Activated CD8-positive, alpha-beta memory T cell treated with anti-CD3 and anti-CD28 coated beads, Interleukin-2, amount 10 ng/mL, durations not matched to agents 7 days and 5 days (primary cell): ENCODE data around the gene HES4. TPM values are rescaled to one million over a fixed set of nuclear protein-coding genes. Genes with fewer than 3 reads are reported as not detected.
"Not testable (repeated sequence)": the region's sequence is repeated elsewhere in the genome, so short reads cannot be mapped to it uniquely, and the experiment has no call there.

Source experiments
- ATAC-seq: fragments of 150-1000 bp; cut with Tn5 transposase; one replicate; pipeline ENCODE4 v1.10.0; 2021; ENCODE audit warnings: moderate library complexity
- CTCF ChIA-PET: fragments of 350-600 bp; sonication (Branson Sonifier 250); formaldehyde crosslinking; loops from one replicate; lab custom pipeline; 2021; ENCODE audit warnings: antibody characterized with exemption; lab: Charles Lee
- DNase-seq: peaks from one replicate; pipeline ENCODE4 v3.0.0-alpha.2; 2020
- H3K27ac Mint-ChIP-seq: one replicate; pipeline ENCODE4 v1.8.0; 2021; ENCODE audit warnings: mild to moderate bottlenecking, mixed read lengths
- H3K27me3 Mint-ChIP-seq: one replicate; pipeline ENCODE4 v1.8.0; 2021; ENCODE audit warnings: mixed read lengths
- H3K36me3 Mint-ChIP-seq: one replicate; pipeline ENCODE4 v1.8.0; 2021; ENCODE audit warnings: mild to moderate bottlenecking, mixed read lengths
- H3K4me1 Mint-ChIP-seq: one replicate; pipeline ENCODE4 v1.8.0; 2021; ENCODE audit warnings: mixed read lengths
- H3K4me3 Mint-ChIP-seq: one replicate; pipeline ENCODE4 v1.8.0; 2021; ENCODE audit warnings: mild to moderate bottlenecking, moderate library complexity, mixed read lengths
- H3K9me3 Mint-ChIP-seq: one replicate; pipeline ENCODE4 v1.8.0; 2022; ENCODE audit warnings: low read depth, mixed read lengths
- total RNA-seq, 2 experiments: library from RNA; stranded (reverse); gene quantifications; one replicate each; pipeline ENCODE4 v1.2.3, GENCODE V29; 2021

HES4 gene
- total RNA-seq, 2 experiments from 2014 or later, result 0.61 to 1.6 TPM

DNA sequence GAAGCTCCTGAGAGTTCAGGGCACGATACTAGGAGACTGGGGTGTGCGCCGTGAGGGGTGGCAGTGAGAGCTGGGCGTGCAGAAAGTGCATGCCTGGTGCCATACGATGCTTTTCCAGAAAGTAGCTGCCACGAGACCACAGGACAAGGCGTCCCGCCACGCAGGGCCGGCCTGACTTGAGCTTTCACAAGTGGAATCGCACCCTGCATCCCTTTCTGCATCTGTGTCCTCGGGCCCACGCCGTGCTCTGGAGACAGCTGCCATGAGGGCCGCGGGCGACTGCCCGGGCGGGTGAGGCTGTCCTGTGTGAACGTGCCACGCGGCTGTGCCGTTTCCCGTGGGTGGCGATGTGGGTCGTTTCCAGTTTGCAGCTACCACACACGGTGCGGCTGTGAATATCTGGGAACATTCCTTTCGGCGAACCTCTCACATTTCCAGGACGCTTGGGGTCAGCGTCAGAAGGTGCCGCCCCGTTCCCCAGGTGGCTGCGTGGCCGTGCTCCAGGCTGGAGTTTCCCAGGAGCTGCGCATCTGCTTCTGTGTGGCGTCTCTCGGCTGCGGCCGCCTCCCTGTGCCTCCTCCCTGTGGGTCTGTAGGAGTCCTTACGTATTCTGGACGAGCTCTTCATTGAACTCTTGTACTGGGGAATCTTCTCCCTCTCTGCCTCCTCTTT lies 17.0 kb downstream of the HES4 start:
- no peak for ATAC-seq
- Mint-ChIP-seq H3K36me3 (no peaks in the 10 kb centered on the region), H3K27ac (no peak overlapping the region), H3K4me1 (peaks cover 3% of the 10 kb centered on the region), H3K9me3 (no peaks in the 10 kb centered on the region), H3K4me3 (no peak overlapping the region), H3K27me3 (peaks cover 33% of the 10 kb centered on the region)
- CTCF ChIA-PET, result interaction anchor here (0.9 to 6.9 kb wide), 14 partner anchors 9 to 139 kb away, joined by 3 to 73 read pairs (median 7); partner anchors contain the start of genes AGRN, HES4, ISG15 and PLEKHN1
- no peak for DNase-seq

DNA sequence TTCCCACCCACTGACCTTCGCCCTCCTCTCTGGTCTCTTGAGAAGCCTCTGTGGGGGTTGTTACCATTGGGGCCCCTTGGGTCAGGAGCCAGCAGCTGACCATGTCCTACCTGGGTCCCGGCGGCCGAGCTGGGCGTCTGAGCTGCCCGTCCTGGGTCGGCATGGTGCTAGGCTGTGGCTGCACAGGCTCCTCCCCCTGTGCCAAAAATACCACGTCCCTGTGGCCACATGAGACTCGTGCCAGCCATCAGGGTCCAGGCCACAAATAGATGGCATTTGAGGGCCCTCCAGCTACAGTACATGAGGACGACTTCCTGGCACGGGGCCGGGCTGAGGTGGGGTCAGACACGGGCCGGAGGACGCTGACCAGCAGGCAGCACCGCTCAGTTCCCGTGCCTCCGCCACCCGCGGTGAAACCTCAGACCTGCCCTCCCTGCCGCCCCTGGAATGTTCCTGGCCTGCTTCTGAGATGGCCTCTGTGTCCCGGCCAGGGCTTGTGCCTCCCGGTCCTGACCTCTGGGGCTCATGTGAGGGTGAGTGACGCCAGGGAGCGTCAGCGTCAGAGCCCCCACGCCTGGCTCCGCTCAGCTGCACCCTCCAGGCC lies 17.8 kb downstream of the HES4 start, which contains the start of gene PERM1:
PERM1 (minus strand) TSS at position 139 of the 604 bp plus-strand sequence. CDS start 1,064 bp downstream, outside the sequence.
- no peaks in the 10 kb centered on the region for H3K36me3 Mint-ChIP-seq
- peaks cover 30% of the 10 kb centered on the region for H3K27me3 Mint-ChIP-seq
- H3K4me3 Mint-ChIP-seq, result no peak within 1 kb of the TSS
- ATAC-seq, result no peak
- CTCF ChIA-PET, result interaction anchor here (1.0 to 6.9 kb wide), 8 partner anchors 13 to 82 kb away, joined by 3 to 73 read pairs (median 8); partner anchors contain the start of genes AGRN, HES4 and ISG15
- H3K9me3 Mint-ChIP-seq, result no peaks in the 10 kb centered on the region
- peaks cover 3% of the 10 kb centered on the region for H3K4me1 Mint-ChIP-seq
- H3K27ac Mint-ChIP-seq, result no peak within 1 kb of the TSS
- no peak for DNase-seq

DNA sequence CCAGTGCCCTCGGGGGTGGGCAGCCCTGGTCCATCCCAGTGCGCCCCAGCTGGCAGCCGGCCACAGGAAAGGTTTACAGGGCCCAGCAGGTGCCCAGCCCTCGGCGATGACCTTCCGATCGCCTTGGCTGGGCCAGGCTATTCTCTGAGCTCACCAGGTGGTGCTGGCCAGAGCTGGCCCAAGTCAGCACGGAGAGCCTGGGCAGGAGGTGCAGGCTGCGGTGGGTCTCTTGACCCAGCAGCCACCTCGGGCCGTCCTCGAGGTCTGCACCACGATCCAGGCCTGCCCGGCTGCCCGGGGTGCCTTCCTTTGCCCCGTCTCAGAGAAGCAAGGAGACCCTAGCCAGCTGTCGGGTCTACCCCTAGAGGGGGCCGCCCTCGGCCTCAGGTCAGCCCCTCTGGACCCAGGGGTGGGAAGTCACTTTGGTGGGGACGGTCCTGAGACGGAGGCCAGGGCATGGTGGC lies 18.4 kb downstream of the HES4 start:
- H3K4me3 Mint-ChIP-seq, result no peak overlapping the region

DNA sequence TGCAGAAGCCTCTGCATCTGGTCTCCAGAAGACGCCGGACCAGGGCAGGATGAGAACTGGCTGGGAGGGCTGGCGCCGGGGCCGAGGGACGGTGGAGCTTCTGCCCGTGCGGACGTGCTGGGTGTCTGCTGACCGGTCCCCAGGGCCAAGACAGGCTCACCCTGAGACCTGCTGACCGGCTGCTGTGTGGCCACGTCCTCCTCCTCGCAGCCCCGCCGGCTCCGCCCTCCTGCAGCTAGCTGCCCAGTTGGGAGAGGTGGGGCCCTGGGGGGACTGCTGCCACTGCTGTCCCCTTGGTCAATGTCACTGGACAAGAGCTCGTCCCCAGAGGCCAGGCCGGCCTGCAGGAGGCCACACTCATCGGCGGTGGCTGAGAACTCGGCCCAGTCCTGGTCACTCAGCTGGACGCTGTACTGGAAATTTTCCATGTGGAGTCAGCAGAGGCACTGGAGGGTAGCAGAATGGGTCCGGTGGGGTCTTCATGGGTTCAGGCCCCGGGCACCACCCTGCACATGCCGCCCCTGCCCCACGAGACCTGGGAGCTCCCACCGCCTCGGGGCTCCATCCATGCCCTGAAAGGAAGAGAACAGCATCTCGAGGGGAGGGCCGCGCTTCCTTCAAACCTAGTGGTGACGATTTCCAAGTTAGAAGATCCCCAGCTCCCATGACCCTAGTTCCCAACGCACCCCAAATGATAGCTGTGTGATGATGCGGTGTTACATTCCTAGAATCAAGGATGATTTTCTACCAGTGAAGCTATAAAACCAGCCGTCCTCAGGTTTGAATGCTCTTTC lies 19.1 kb downstream of the HES4 start:
- no peak for ATAC-seq
- H3K4me1 Mint-ChIP-seq, result peaks cover 4% of the 10 kb centered on the region
- no peaks in the 10 kb centered on the region for H3K9me3 Mint-ChIP-seq
- no peak overlapping the region for H3K27ac Mint-ChIP-seq
- CTCF ChIA-PET, result interaction anchor here (0.8 to 6.9 kb wide), 6 partner anchors 10 to 83 kb away, joined by 3 to 73 read pairs (median 4); partner anchors contain the start of gene HES4
- DNase-seq, result no peak
- H3K4me3 Mint-ChIP-seq, result no peak overlapping the region
- H3K36me3 Mint-ChIP-seq, result no peaks in the 10 kb centered on the region
- H3K27me3 Mint-ChIP-seq, result peaks cover 20% of the 10 kb centered on the region

More for the DNA sequence above, 18.4 kb downstream of the HES4 start:
- DNase-seq, result no peak
- peaks cover 3% of the 10 kb centered on the region for H3K4me1 Mint-ChIP-seq
- no peaks in the 10 kb centered on the region for H3K9me3 Mint-ChIP-seq
- H3K27me3 Mint-ChIP-seq, result peaks cover 27% of the 10 kb centered on the region
- CTCF ChIA-PET, result interaction anchor here (0.9 to 6.9 kb wide), 5 partner anchors 10 to 83 kb away, joined by 3 to 73 read pairs (median 4); partner anchors contain the start of gene HES4
- no peaks in the 10 kb centered on the region for H3K36me3 Mint-ChIP-seq
- H3K27ac Mint-ChIP-seq, result no peak overlapping the region
- ATAC-seq, result no peak

DNA sequence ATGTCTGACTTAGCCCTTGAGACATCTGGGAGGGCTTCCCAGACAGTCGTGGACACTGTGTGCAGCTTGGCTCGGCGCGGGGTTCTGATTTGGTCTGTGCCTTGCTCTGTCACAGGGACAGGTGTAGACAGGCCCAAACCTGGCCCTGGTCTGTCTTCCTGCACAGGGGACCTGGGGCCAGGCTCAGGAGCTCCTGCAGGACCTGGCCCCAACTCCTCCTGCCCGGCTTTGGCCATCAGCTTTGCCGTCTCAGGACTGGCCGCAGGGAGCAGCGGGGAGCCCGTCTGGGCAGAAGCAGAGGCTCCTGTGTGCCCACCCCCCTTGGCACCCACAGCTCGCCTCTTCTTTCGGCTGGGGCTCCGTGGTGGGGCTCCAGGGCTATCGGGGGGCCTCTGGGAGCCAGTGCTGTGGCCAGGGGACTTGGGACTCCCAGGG lies 19.7 kb downstream of the HES4 start:
- CTCF ChIA-PET, result interaction anchor here (0.8 to 6.9 kb wide), 3 partner anchors 21 to 84 kb away, joined by 3 to 73 read pairs (median 64); partner anchors contain the start of gene HES4
- DNase-seq, result no peak

DNA sequence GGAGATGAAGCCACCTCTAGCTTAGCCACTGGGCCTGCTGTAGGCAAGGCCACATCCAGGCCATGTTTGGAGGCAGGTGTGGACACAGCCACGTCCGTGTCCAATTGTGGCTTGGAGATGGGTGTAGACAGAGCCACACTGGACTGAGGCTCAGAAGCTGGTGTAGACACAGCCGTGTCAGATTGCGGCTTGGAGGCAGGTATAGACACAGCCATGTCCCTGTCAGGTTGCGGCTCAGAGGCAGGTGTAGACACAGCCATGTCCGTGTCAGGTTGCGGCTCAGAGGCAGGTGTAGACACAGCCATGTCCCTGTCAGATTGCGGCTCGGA lies 20.2 kb downstream of the HES4 start:
- Mint-ChIP-seq H3K27ac (no peak overlapping the region), H3K9me3 (no peaks in the 10 kb centered on the region), H3K27me3 (peaks cover 16% of the 10 kb centered on the region), H3K4me3 (no peak overlapping the region), H3K36me3 (no peaks in the 10 kb centered on the region), H3K4me1 (peaks cover 6% of the 10 kb centered on the region)
- DNase-seq (no peak), ATAC-seq (no peak)
- CTCF ChIA-PET, result interaction anchor here (6.9 kb wide), 1 partner anchor 85 kb away, joined by 64 read pairs; no protein-coding TSS in a partner anchor

More for the DNA sequence above, 19.7 kb downstream of the HES4 start:
- no peaks in the 10 kb centered on the region for H3K9me3 Mint-ChIP-seq
- H3K36me3 Mint-ChIP-seq, result no peaks in the 10 kb centered on the region
- H3K27ac Mint-ChIP-seq, result no peak overlapping the region
- no peak for ATAC-seq
- H3K4me3 Mint-ChIP-seq, result no peak overlapping the region
- peaks cover 18% of the 10 kb centered on the region for H3K27me3 Mint-ChIP-seq
- H3K4me1 Mint-ChIP-seq, result peaks cover 6% of the 10 kb centered on the region

DNA sequence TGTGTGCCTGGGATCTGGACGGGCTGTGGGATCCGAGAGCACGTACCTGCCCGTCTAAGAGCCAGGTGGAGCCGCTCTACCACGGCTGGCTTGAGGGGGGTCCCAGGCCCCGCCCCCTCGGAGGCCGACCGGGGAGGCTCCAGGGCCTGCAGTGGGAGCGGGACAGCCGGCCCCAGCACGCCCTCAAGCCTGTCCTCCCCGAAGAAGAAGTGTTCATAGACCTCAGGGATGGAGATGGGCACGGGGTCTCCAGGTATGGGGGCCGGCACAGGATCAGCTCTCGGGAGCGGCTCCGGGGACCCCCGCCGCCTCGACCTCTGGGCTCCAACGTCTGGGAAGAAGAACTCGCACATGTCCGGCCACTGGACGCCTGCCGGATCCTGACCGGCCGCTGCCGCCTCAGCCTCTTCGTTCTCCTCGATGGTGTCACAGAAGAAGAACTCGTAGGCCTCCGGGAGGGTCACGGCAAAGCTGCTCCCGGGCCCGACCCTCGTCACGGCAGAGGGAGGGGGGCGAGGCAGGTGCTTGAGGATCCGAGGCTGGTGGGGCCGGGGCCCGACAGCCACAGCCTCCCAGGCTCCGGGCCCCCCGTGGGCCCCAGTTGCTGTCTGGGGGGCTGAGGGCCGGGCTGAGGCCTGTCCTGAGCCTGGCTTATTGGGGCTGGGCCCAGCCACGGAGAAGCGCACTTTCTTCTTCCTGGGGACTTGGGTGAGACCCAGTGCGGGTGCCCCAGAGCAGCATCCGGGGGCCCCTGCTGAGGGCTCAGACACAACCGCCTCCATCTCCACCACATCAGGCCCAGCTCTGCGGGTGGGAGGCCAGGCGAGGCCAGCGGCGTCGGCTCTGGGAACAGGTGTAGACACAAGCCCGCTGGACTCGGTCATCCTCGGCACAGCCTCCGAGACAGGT lies 20.8 kb downstream of the HES4 start:
- CTCF ChIA-PET, result interaction anchor here (6.9 kb wide), 1 partner anchor 85 kb away, joined by 64 read pairs; no protein-coding TSS in a partner anchor
- ATAC-seq, result no peak
- Mint-ChIP-seq H3K4me3 (no peak overlapping the region), H3K27ac (no peak overlapping the region), H3K9me3 (no peaks in the 10 kb centered on the region), H3K4me1 (peaks cover 6% of the 10 kb centered on the region), H3K36me3 (no peaks in the 10 kb centered on the region), H3K27me3 (peaks cover 16% of the 10 kb centered on the region)
- DNase-seq, result no peak

DNA sequence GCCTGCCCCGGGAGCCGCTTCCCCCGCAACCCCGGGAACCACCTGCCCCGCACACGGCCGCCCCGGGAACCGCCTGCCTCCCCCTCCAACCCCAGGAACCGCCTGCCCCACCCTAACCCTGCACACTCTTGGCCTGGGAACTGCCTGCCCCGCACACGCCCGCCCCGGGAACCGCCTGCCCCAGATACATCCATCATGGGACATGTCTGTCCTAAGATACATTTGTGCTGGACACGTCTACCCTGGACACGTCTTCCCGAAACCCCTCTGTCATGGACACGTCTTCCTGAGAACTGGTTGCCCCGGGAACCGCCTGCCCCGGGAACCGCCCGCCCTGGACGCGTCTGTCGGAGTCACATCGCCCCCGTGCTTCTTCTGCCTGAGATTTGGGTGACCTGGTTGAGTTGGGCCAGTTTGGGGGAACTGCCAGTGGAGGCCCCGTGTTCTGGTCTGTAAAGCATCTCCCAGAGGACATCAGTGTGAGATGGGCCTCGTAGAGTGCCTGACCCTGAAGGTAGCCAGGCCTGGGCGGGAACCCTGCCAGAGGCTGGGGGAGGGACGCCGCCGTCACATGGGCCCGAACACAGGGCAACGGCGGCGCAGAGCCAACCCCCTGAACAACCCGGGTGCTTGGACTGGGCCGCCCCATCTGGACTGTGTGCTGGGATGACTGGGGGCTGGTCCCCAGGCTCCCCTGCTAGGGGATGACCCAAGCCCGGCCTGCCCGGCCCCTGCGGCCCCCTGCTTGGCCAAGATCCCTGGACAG lies 21.6 kb downstream of the HES4 start:
- H3K4me1 Mint-ChIP-seq, result peaks cover 6% of the 10 kb centered on the region
- no peaks in the 10 kb centered on the region for H3K9me3 Mint-ChIP-seq
- ATAC-seq (no peak), DNase-seq (no peak)
- H3K4me3 Mint-ChIP-seq, result no peak overlapping the region
- no peaks in the 10 kb centered on the region for H3K36me3 Mint-ChIP-seq
- H3K27ac Mint-ChIP-seq, result no peak overlapping the region
- peaks cover 13% of the 10 kb centered on the region for H3K27me3 Mint-ChIP-seq
- CTCF ChIA-PET, result no interaction called here

DNA sequence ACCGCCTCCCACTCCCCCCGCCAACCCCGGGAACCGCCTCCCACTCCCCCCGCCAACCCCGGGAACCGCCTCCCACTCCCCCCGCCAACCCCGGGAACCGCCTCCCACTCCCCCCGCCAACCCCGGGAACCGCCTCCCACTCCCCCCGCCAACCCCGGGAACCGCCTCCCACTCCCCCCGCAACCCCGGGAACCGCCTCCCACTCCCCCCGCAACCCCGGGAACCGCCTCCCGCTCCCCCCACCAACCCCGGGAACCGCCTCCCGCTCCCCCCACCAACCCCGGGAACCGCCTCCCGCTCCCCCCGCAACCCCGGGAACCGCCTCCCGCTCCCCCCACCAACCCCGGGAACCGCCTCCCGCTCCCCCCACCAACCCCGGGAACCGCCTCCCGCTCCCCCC lies 23.1 kb downstream of the HES4 start:
- not testable (repeated sequence) for H3K27me3 Mint-ChIP-seq, H3K27ac Mint-ChIP-seq, H3K4me3 Mint-ChIP-seq, ATAC-seq, H3K9me3 Mint-ChIP-seq, H3K4me1 Mint-ChIP-seq, H3K36me3 Mint-ChIP-seq, DNase-seq
- CTCF ChIA-PET, result interaction anchor here (1.0 to 1.9 kb wide), 6 partner anchors 18 to 107 kb away, joined by 3 to 10 read pairs (median 5); no protein-coding TSS in a partner anchor

DNA sequence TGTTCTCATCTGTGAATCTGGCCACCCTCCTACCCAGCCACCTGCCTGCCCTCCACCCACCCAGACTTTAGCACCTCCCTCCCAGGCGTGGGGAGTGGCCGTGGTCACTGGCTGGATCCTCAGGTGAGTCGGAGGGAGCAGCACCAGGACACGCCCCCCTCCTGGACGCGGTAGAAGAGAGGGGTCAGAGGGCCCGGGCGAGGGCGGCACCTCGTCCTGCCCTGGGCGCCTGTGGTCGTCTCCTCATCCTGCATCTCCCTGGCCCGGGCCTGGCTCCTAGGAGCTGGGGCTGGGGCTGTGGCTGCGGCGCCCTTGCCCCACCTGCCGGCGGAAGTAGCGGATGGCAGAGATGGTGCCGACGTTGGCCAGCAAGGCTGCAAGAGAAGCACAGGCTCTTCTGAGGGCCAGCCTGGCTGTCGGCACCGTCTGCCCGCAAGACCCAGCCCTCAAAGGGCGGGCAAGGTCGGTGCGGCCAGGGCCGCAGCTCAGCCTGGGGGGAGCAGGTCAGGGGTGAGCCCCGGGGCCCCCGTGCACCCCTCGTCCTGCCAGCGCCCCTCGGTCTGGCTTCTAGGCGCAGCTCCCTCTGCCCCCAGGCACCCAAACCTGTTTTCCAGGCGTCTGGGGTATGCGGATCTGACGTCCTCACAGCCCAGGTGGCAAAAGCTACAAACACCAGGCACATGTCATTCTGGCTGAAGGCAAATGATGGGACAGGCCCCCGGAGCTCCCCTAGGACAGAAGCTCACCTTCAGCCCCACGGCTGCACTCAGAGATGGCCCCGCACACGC lies 23.8 kb downstream of the HES4 start:
- CTCF ChIA-PET, result interaction anchor here (1.0 to 1.9 kb wide), 8 partner anchors 8 to 106 kb away, joined by 3 to 10 read pairs (median 5); partner anchors contain the start of gene PLEKHN1
- no peak for DNase-seq

DNA sequence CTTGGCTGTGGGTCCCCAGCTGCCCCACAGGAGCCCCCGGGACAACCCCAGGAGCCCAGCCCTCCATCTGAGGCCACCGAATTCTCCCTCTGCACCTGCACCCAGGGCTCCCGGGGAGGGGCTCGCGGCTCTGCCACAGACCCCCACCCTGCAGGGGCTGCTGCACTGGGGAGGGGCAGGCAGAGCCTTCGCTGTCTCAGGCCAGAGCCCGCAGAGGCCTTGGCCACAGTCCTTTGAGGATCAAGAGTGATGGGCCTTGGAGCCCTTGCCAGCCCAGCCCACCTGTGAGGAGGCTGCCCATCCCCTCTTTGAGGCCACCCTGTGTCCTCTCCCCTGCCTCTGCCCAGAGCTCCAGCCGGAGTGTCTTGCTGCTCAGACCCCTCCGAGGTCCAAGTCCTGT lies 24.5 kb downstream of the HES4 start:
- peaks cover 4% of the 10 kb centered on the region for H3K27me3 Mint-ChIP-seq
- CTCF ChIA-PET, result interaction anchor here (1.1 to 1.9 kb wide), 6 partner anchors 9 to 106 kb away, joined by 3 to 10 read pairs (median 4); partner anchors contain the start of gene PLEKHN1
- no peaks in the 10 kb centered on the region for H3K9me3 Mint-ChIP-seq
- H3K4me3 Mint-ChIP-seq, result no peak overlapping the region
- DNase-seq (no peak), ATAC-seq (no peak)
- no peaks in the 10 kb centered on the region for H3K36me3 Mint-ChIP-seq
- peaks cover 6% of the 10 kb centered on the region for H3K4me1 Mint-ChIP-seq
- H3K27ac Mint-ChIP-seq, result no peak overlapping the region

More for the DNA sequence above, 23.8 kb downstream of the HES4 start:
- no peaks in the 10 kb centered on the region for H3K9me3 Mint-ChIP-seq
- peak; percentile 68 for ATAC-seq
- H3K4me1 Mint-ChIP-seq, result peaks cover 6% of the 10 kb centered on the region
- peaks cover 4% of the 10 kb centered on the region for H3K27me3 Mint-ChIP-seq
- no peak overlapping the region for H3K4me3 Mint-ChIP-seq
- no peak overlapping the region for H3K27ac Mint-ChIP-seq
- H3K36me3 Mint-ChIP-seq, result no peaks in the 10 kb centered on the region
